Measurements from ENCODE around the gene OAT. TPM values are rescaled to one million over a fixed set of nuclear protein-coding genes. Genes with fewer than 3 reads are reported as not detected.

OAT gene
- total RNA-seq, 4 donors from 2014 or later = 86.0 to 103 (median 95.1) TPM

- Histone ChIP-seq H3K4me3 (no peak overlapping the region), H3K9me3 (no peaks in the 10 kb centered on the region), H3K27me3 (no peaks in the 10 kb centered on the region), H3K4me1 (peaks cover 39% of the 10 kb centered on the region), H3K36me3 (no peaks in the 10 kb centered on the region), H3K27ac (no peak overlapping the region)
- WGBS = 93% methylated on average over 10 of the region's 10 CpGs
- TF ChIP-seq EP300 (IDR thresholded peaks at IDR 0.05) = no peak
- TF ChIP-seq POLR2AphosphoS5 (IDR thresholded peaks at IDR 0.05) = no peak
- no peak for TF ChIP-seq POLR2A (IDR thresholded peaks at IDR 0.05)
- TF ChIP-seq, protein P1, sequence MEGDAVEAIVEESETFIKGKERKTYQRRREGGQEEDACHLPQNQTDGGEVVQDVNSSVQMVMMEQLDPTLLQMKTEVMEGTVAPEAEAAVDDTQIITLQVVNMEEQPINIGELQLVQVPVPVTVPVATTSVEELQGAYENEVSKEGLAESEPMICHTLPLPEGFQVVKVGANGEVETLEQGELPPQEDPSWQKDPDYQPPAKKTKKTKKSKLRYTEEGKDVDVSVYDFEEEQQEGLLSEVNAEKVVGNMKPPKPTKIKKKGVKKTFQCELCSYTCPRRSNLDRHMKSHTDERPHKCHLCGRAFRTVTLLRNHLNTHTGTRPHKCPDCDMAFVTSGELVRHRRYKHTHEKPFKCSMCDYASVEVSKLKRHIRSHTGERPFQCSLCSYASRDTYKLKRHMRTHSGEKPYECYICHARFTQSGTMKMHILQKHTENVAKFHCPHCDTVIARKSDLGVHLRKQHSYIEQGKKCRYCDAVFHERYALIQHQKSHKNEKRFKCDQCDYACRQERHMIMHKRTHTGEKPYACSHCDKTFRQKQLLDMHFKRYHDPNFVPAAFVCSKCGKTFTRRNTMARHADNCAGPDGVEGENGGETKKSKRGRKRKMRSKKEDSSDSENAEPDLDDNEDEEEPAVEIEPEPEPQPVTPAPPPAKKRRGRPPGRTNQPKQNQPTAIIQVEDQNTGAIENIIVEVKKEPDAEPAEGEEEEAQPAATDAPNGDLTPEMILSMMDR (IDR thresholded peaks at IDR 0.05) = no peak
- peak in 1 of 2 donors; percentile 61 for DNase-seq (ENCODE audit: low spot score in 2 of 2)
Measured at GRCh38 chr10:124419635-124420034, 912 bp upstream of the OAT start.

DNA sequence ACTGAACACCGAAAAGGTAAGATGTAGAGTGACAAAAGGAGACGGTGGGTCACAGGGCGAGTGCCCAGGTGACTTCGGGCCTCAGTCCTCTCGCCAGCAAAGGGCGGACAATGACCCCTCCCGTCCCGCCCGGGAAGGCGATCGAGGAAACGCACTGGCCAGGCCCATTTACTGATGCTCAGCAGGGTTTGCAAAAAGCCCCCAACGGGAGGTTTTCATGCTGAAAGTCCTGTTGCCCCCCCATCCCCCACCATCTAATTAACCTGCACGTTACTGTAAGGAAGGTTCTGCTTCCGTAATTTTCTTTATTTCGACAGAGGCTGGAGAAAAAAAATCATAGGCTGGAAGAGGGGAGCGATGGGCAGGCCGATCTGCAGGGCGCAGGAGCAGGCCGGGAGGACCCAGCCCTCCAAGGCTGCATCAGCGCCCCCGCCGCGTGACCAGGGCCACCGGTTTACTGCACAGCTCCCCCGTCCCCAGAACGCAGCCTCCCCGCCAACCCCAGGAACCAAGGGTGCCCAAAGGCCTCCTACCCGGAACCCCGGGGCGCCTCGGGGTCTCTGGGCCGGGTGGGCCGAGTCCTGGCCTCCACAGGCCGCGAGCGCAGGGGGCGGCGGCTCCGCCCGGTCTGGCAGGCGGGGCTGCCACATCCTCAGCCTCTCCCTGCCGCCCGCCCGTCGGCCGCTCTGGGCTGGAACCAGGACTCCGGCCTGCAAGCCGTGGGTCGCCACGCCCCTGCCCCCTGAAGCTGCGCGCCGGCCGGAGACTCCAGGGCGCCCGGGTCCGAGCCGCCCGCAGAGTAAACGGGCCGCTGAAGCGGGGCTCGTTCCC lies 613 bp downstream of the OAT start:
- no peaks in the 10 kb centered on the region for H3K27me3 ChIP-seq
- no peaks in the 10 kb centered on the region for H3K9me3 ChIP-seq
- peak overlapping the region; percentile 96 for H3K27ac ChIP-seq
- peak overlapping the region; percentile 100 for H3K4me3 ChIP-seq
- 7% methylated on average over 20 of the region's 64 CpGs for WGBS
- H3K4me1 ChIP-seq = peaks cover 55% of the 10 kb centered on the region
- DNase-seq (ENCODE audit: low spot score in 2 of 2) = peak; percentile 82 to 83
- no peak for TF ChIP-seq POLR2A (IDR thresholded peaks at IDR 0.05)
- TF ChIP-seq, protein P1 (IDR thresholded peaks at IDR 0.05) = no peak
- TF ChIP-seq POLR2AphosphoS5 (IDR thresholded peaks at IDR 0.05) = no peak
- no peaks in the 10 kb centered on the region for H3K36me3 ChIP-seq

DNA sequence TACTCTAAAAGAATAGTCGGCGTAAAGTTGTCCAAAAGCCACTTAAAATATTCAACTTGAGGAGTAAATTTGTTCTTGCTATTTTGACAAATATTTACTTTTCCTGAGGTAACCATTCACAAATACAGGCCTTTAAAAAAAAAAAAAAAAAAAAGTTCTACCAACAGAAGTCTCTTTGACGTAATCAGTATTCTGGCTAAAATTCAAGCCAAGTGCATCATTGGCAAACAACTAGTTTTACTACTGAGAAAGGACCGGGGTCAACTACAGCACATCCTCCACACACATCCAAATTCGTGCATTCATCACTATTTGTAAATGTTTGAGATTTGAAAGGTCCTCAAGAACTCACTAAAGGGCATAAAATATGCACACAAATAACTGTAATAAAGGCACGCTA lies 2.0 kb downstream of the OAT start:
- Histone ChIP-seq H3K27ac (no peak overlapping the region), H3K27me3 (no peaks in the 10 kb centered on the region), H3K4me3 (no peak overlapping the region), H3K36me3 (peaks cover 1% of the 10 kb centered on the region), H3K4me1 (peaks cover 56% of the 10 kb centered on the region), H3K9me3 (no peaks in the 10 kb centered on the region)
- no peak for DNase-seq (ENCODE audit: low spot score in 2 of 2)
- WGBS = 46% methylated on average over 6 of the region's 6 CpGs
- TF ChIP-seq POLR2AphosphoS5 (IDR thresholded peaks at IDR 0.05) = no peak

GRCh38 chr10:124415210-124415609 lies 3.5 kb downstream of the OAT start:
- peak overlapping the region; percentile 29 for H3K27ac ChIP-seq
- 36% methylated on average over 2 of the region's 2 CpGs for WGBS
- H3K27me3 ChIP-seq = no peaks in the 10 kb centered on the region
- H3K9me3 ChIP-seq = no peaks in the 10 kb centered on the region
- TF ChIP-seq, protein P1 (IDR thresholded peaks at IDR 0.05) = no peak
- no peak for TF ChIP-seq POLR2A (IDR thresholded peaks at IDR 0.05)
- TF ChIP-seq EP300 (IDR thresholded peaks at IDR 0.05) = no peak
- TF ChIP-seq POLR2AphosphoS5 (IDR thresholded peaks at IDR 0.05) = no peak
- no peak overlapping the region for H3K4me3 ChIP-seq
- peak in 1 of 2 donors; percentile 10 for DNase-seq (ENCODE audit: low spot score in 2 of 2)
- H3K4me1 ChIP-seq = peaks cover 59% of the 10 kb centered on the region
- H3K36me3 ChIP-seq = peaks cover 12% of the 10 kb centered on the region

DNA sequence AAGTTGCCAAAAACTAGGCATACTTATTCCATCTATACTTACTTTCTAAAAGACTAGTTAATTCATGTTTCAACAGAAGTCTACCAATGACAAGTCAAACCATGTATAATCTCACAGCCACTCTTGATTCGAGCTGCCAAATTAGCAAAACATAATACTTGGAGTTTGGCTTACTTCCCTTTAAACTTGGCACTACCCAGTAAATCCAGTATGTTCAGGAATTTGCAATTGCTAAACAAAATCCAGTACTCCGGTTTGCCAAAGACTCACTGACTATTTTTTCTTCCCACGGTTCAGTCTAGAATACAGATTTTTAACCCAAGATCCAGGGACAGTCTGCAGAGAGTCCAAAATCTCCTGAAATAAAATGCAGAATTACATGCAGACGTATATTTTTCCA lies 4.6 kb downstream of the OAT start:
- no peak for DNase-seq (ENCODE audit: low spot score in 2 of 2)
- peaks cover 15% of the 10 kb centered on the region for H3K36me3 ChIP-seq
- H3K27ac ChIP-seq = peak overlapping the region; percentile 27
- TF ChIP-seq EP300 (IDR thresholded peaks at IDR 0.05) (no peak), POLR2AphosphoS5 (IDR thresholded peaks at IDR 0.05) (no peak), POLR2A (IDR thresholded peaks at IDR 0.05) (no peak)
- TF ChIP-seq, protein P1 (IDR thresholded peaks at IDR 0.05) = no peak
- WGBS = 29% methylated on average over 4 of the region's 4 CpGs
- peaks cover 63% of the 10 kb centered on the region for H3K4me1 ChIP-seq
- H3K27me3 ChIP-seq = no peaks in the 10 kb centered on the region
- H3K9me3 ChIP-seq = no peaks in the 10 kb centered on the region
- H3K4me3 ChIP-seq = no peak overlapping the region
